DND-41 (cell line): ENCODE results near the gene CD300LG.

ENCODE experiments used
- CTCF ChIP-seq: IDR thresholded peaks from 2 replicates; pipeline ENCODE4 v1.5.1; 2012; ENCODE audit warnings: borderline replicate concordance, low read length, moderate library complexity, mild to moderate bottlenecking; ENCODE audit not compliant: poor library complexity, severe bottlenecking; ENCODE audit errors: extremely low read depth
- EZH2 ChIP-seq: IDR thresholded peaks from 3 replicates; pipeline ENCODE4 v1.6.1; 2012; ENCODE audit warnings: borderline replicate concordance, low read depth, mild to moderate bottlenecking, moderate library complexity, low read length, inconsistent platforms; ENCODE audit not compliant: severe bottlenecking

DNA sequence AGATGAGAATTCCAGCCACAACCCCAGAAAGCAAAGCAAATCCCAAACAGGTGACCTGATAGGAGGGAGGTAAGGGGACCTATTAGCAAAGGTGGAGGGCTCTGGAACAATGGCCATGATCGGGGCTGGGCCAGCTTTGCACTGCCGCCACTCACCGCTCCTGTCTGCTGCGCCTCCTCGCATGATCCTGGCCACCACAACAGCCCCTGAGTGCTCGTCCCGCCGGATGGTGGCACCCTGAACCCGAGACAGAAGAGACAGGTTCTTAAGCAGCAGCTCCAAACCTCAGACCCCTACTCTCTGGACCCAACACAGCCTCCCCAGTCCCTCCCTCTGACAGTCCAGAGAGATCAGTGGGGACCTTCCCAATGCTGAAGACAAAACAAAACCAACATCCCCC, 19.4 kb upstream of the CD300LG start:
- TF ChIP-seq CTCF, result no peak
- no peak for TF ChIP-seq EZH2
